Prostate gland (tissue), 2 donors: ENCODE measurements around the gene GABRG3.

ENCODE experiments used
- POLR2A ChIP-seq: fragments of 450-650 bp; IDR thresholded peaks from one replicate; pipeline ENCODE4 v1.6.1; 2016; ENCODE audit warnings: antibody characterized with exemption, mild to moderate bottlenecking
- TF ChIP-seq, protein P1 (sequence below), 4 experiments: fragments of 200-600 bp in 2 of 4; fragments of 450-650 bp in 2 of 4; sonication (generic) in 2 of 4; IDR thresholded peaks; 1 replicate in 3 of 4; 2 replicates in 1 of 4; pipeline ENCODE4 v1.5.1; 2016 to 2019; ENCODE audit warnings: antibody characterized with exemption in 4 of 4, mild to moderate bottlenecking in 2 of 4, moderate library complexity in 2 of 4

DNA sequence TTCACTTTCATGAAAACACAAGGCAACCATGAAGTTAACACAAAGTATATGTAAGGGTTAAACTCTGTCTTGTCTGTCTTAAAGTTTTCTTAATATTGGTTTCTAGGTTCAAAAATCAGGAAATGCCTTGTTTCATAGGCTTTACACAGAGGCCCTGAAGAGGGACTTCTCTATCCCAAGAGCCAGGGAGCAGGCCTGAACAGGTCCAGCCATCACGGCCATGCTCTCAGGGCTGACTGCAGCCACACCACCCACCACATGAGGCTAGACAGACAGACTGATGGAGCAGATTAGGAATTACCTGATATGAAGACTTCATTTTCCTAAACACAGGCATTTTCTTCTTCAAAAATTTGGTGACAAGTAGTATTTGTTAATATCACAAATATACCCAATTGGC lies 502.9 kb downstream of the GABRG3 start:
- TF ChIP-seq, protein P1, sequence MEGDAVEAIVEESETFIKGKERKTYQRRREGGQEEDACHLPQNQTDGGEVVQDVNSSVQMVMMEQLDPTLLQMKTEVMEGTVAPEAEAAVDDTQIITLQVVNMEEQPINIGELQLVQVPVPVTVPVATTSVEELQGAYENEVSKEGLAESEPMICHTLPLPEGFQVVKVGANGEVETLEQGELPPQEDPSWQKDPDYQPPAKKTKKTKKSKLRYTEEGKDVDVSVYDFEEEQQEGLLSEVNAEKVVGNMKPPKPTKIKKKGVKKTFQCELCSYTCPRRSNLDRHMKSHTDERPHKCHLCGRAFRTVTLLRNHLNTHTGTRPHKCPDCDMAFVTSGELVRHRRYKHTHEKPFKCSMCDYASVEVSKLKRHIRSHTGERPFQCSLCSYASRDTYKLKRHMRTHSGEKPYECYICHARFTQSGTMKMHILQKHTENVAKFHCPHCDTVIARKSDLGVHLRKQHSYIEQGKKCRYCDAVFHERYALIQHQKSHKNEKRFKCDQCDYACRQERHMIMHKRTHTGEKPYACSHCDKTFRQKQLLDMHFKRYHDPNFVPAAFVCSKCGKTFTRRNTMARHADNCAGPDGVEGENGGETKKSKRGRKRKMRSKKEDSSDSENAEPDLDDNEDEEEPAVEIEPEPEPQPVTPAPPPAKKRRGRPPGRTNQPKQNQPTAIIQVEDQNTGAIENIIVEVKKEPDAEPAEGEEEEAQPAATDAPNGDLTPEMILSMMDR (IDR thresholded peaks at IDR 0.05) = no peak
- no peak for TF ChIP-seq POLR2A
